Activated gamma-delta T cell treated with Interleukin-2 at 50 U/mL for 16 hours (primary cell): ENCODE results near the gene DGAT2.

Source experiments
- DNase-seq: peaks from one replicate; pipeline ENCODE4 v3.0.0-alpha.2; 2020

DGAT2 gene

DNA sequence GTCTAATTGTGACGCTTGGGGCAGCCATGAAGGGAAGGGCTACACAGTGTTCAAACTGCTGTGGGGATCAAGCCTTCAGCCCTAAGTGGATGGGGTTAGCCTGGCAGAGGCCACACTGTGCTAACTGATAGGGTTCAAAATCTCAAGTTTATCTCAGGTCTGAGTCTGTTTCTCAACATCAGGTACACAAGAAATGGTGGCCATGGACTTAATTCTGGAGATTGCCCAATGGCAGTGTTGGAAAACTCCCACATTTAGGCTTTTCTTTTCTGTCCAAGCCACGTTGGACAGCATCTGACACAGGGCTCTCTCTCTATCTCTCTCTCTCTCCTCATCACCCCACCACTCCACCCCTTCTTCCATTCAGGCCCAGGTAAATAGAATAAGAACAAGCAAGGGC lies 10.9 kb upstream of the DGAT2 start:
- DNase-seq, result no peak

- no peak for DNase-seq
These were observed 8.7 kb upstream of the DGAT2 start for GRCh38 chr11:75759832-75760231.

GRCh38 chr11:75760243-75760642 lies 8.3 kb upstream of the DGAT2 start:
- DNase-seq, result no peak

DNA sequence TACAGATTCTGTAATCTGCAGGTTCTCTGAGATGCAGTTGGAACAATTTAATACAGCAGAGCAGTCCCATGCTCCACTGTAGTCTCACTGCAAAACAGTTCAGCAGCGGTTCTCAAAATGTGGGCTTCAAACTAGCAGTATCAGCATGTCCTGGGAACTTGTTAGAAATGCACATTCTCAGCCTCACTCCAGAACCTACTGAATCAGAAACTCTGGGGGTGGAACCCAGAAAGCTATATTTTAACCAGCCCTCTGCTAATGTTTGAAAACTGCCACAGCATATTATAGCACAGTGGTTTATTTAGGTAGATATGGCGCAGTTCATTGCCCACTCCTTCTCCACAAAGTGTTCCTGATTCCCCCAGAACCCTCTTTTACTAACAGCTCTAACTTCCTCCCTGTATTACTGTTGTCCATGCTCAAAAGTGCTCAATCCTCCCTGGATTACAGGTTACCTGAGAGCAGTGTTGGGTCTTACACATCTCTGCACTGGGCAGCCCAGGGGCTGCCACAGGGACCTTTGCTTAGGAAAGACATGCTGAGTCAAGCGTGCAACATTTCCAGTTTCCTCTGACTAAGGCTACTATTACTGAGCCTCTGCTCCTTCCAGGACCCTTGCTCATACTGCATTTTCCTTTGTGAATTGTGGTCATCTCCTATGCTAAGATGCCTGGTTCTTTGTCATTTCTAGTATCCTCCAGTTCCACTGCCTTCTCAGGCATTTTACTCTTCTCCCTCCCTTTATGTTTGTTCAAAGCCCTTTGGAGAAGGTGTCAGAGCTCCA lies 7.7 kb upstream of the DGAT2 start:
- DNase-seq, result no peak

DNA sequence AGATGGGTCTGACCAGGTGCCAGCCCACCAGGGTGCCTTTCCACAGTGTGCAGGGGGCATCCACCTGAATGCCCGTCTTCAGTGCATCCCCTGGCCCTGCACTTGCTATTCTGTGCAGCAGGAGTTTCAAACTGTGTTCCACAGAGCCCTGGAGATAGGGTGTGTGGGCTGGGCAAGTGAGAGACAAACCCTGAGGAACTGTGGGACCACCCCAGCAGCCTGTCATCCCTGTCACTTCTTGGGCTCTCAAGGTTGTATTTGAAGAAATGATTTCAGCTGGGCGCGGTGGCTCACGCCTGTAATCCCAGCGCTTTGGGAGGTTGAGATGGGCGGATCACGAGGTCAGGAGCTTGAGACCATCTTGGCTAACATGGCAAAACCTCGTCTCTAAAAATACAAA lies 6.4 kb upstream of the DGAT2 start:
- DNase-seq, result no peak

GRCh38 chr11:75762885-75763284 lies 5.7 kb upstream of the DGAT2 start:
- DNase-seq, result no peak

GRCh38 chr11:75763846-75764245 lies 4.7 kb upstream of the DGAT2 start:
- no peak for DNase-seq

GRCh38 chr11:75765116-75765515 lies 3.5 kb upstream of the DGAT2 start:
- DNase-seq, result no peak

GRCh38 chr11:75766443-75767227 lies 1.9 kb upstream of the DGAT2 start:
- no peak for DNase-seq

DNA sequence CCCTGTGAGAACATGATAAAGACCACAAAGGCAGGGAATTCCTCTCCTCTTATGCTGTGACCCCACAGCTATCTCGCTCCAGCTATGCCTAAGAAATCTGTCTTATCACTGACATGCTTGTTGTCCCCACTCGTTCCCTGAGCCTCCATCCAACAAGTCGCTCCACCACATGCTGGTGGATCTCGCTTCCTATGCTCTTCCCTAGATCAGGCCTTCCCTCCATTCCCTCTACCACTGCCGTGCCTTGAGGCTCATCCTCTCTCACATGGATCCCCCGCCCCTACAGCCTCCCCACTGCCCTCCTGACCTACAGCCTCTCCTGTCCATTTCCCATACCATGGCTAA lies 1.4 kb upstream of the DGAT2 start:
- no peak for DNase-seq

DNA sequence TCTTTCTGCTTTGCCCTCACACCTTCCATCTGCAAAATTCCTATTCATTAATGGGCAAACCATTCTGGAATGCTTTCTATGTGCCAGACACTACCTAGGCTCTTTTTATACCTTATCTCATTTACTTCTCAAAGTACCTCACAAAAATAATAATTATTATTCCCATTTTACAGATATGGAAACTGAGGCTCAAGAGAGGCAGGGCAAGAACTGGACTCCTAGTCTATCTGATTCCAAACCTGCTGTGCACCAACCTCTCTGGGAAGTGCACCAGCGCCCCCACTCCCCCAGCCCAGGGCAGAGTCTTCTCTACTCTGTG lies 826 bp upstream of the DGAT2 start:
- no peak for DNase-seq

DNA sequence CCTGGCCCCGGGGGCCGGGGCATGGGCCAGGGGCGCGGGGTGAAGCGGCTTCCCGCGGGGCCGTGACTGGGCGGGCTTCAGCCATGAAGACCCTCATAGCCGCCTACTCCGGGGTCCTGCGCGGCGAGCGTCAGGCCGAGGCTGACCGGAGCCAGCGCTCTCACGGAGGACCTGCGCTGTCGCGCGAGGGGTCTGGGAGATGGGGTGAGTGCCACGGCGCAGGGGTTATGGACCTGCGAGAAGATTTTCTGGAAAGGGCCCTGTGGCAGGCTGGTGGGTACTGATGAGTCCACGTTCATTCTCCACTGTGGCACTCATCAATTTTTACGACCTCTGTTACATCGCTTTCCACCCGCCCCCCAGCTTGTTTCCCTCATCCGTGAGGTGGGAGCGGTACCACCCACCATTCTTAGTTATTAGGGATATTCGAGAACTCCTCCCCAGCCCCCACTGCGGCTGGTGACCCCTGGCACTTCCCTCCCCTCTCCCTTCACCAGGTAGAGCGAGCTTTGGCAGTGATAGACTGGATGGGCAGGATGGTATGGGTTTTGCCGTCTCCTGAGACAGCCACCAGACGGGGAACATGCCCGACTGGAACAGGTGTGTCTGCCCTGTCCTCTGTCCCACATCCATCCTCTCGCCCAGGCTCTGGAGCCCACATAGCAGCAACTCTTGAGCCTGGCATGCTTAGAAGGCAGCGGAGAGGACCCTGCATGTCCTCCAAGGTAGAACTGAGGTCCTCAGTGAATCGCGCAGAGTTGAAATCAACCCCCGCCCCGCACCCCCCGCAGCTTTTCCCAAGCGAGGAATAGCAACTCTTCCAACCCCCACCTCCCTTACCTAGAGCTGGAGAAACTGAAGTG lies 562 bp downstream of the DGAT2 start:
- DNase-seq, result no peak

- no peak for DNase-seq
These were observed 1.5 kb downstream of the DGAT2 start for GRCh38 chr11:75770102-75770501.

DNA sequence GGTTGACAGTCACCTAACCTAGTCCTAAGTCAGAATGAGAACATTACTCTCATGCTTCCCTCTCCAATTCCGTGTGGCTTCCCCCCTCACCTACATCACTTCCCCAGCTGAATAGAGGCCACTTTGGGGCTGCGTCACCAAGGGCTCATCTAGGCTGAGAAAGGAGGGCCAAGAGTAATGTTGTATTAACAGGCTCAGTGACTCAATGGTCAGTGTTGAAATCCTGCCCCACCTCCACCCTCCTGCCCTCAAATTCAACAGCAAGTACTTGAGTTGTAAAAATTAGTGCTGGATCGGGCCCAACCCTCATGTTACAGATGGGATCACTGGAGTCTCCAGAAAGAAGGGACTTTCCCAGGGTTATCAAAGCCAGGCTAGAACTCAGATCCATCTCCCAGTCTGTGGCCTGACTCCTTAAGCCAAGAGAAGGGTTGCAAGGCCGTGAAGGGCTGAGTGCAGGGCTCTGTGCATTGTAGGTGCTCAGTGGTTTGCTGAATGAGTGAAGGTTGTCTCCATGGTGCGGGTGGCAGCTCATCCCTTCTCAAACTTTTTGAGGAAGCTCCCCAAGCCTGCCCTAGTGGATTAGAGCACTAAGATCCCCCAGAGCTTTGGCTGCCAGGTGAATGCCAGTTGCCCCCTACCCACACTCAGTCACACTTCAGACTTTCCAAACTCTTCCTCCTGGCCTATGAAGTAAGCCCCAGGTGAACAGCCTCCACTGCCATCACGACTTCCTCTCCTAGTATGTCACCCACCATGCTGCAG lies 3.2 kb downstream of the DGAT2 start:
- DNase-seq, result no peak

GRCh38 chr11:75773595-75774353 lies 5.2 kb downstream of the DGAT2 start:
- DNase-seq, result no peak

GRCh38 chr11:75775056-75775455 lies 6.5 kb downstream of the DGAT2 start:
- no peak for DNase-seq

GRCh38 chr11:75776546-75776945 lies 8.0 kb downstream of the DGAT2 start:
- DNase-seq, result no peak

GRCh38 chr11:75777461-75778110 lies 9.0 kb downstream of the DGAT2 start:
- DNase-seq, result no peak

GRCh38 chr11:75778962-75779361 lies 10.4 kb downstream of the DGAT2 start:
- DNase-seq, result no peak

DNA sequence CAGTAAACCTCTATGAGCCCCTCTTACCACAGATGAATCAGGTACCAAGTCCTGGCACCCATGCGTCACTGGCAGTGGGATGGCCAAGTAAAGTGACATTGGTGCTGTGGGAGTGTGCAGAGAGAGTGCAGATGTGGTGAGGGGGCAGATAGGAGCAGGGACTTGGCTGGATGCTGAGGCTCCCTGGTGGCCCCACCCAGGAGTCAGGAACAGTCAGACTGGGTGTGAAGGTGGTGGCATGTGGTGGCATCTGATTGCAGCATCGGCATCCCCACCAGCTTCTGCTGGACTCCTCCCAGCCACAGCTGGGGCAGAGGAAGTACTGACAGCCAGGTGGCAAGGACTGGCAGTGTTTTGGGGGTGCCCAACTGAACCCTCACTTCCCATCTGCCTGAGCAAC lies 11.4 kb downstream of the DGAT2 start:
- DNase-seq, result no peak

DNA sequence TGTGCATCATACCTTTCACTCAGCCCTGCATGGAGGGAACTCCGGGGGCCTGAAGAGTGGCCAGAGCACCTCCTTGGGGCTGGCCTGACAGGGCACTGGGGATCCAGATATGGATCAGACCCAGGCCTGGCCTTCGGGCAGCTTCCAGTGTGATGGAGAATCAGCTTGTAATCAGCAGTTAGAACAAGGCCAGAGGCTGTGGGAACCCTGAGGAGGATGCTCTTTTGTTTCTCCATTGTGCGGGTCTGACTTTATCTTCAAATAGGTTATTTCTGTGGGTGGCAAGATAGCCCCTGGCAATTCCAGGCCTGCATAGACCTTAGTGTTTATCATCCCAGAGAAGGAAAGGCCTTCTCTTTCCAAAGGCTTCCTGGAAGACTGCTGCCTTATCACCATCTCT lies 12.3 kb downstream of the DGAT2 start:
- DNase-seq, result no peak

GRCh38 chr11:75781296-75781695 lies 12.7 kb downstream of the DGAT2 start:
- DNase-seq, result no peak
